ENCODE results near the gene VEGFA.

DNA sequence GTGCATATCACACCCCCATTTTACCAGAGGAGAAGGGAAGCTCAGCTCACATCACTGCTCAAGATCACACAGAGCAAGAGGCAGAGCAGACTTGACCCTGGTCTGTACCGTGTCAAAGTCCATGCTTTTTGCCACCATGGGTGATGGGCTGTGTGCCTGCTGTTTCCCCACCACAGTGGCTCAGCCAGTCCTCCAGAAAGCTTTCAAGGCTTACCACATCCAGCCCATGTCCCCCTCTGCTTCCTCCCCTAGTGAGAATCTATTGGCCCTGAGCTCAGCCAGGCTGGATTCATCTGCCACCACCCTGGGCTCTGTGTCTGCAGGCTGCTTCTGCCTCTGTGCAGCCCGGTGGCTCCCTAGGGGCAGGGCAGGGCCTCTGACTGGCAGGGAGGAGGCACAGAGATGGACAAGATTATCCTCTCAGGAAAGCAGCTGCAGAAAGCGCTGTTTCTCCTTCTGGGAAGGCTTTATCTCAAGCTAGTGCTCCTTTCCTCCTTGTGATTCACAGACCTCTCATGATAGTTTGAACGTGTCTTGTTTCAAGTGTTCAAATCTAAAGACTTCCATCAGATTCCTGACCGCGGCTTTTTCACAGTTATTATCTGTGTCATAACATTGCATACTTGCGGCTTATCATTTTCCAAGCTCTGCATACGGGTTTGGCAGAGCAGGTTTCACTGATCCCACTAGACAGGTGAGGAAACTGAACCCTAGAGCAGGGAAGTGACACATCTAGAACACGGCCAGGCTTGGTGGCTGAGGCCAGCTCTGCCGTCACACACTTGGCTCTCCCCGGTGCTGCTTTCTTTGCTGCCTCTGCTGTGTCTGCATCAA lies 37.4 kb downstream of the VEGFA start:
- TF ChIP-seq EZH2 (IDR thresholded peaks at IDR 0.05; ENCODE audit: insufficient read depth, poor library complexity, severe bottlenecking) (no peak), EZH2phosphoT487 (IDR thresholded peaks at IDR 0.05; ENCODE audit: insufficient read depth, low read depth) (no peak)

All from GM23248 (cell line).